Dermis lymphatic vessel endothelial cell (primary cell): Measurements from ENCODE around the gene SAMD8. TPM values are rescaled to one million over a fixed set of nuclear protein-coding genes. Genes with fewer than 3 reads are reported as not detected.

Experiments used
- total RNA-seq: library from RNA; depleted of rRNA; stranded (reverse); fragments of >200 nt; gene quantifications from 2 replicates; pipeline ENCODE4 v1.2.1, GENCODE V29; 2014

SAMD8 gene
- 28.2 and 35.9 TPM in 2 replicates for total RNA-seq

DNA sequence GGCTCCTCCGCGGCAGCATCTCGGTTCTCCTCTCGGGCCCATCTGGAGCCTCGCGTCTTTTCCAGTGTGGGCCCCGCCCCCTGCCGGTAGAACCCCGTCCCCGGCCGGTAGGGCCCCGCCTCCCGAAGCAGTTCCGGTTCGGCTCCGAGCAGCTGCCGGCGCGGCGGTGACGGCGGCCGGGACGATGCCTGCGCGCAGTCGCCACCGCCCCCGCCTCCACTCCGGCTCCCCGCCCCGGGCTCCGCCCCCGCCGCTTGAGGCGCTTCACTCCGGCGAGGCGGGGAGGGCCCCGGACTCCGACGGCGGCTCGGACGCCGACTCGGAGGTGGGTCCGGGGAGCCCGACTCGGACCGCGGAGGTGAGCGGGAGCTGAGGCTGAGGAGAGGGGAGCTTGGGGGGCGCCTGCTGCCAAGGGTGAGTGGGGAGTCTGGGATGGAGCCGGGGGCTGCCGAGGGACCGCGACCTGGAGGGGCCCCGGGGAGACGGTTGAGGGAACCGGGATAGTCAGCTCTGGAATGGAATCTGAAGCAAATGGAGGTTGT lies at the start of gene SAMD8:
Gene SAMD8 (plus strand): TSS at position 292 of the 542 bp plus-strand sequence. CDS start 38,873 bp downstream, outside the sequence.

DNA sequence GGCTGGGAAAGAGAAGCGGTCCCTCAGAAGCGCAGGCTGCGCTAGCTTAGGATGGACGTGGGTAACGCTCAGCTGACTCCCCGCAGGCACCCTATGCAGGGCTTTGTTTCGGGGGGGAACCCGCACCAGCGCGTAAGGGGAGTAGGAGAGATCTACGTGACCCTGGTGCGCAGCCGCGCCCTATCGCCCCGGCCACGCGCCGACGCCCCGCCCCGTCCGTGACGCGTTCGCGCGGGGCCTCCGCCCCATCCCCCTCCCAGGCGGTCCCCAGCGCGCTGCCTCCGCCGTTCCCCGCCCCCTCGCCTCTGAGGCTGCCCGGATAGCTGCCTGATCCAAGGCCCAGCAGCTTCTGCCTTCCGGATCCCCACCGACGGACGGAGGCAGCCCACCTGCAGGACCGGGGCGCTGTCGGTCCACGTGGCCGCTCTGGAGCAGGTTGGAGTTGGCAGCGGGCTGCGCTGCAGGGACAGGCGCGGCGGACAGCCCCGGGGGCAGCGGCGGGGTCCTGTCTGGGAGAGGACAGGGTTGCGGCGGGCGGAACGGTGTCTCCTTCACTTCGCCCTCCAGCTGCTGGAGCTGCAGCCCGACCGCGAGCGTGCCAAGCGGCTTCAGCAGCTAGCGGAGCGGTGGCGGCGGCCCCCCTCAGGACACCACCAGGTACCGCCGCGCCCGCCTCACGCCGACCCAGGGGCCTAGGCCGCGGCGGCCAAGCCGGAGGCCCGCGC lies 99.0 kb downstream of the SAMD8 start, which contains the start of gene VDAC2:
Gene VDAC2 (plus strand): TSS at position 515 of the 725 bp plus-strand sequence. CDS start 363 bp downstream, outside the sequence.

Other genes starting within 250 kb of the SAMD8 start
- gene VDAC2, start 99.1 kb downstream of the SAMD8 start, total RNA-seq, result 122 and 126 TPM in 2 replicates
- gene COMTD1, start 124.3 kb downstream of the SAMD8 start, total RNA-seq, result 8.6 and 15.7 TPM in 2 replicates